MCF 10A (cell line): Measurements from ENCODE around the gene FABP7. TPM values are rescaled to one million over a fixed set of nuclear protein-coding genes. Genes with fewer than 3 reads are reported as not detected.
A peak's percentile ranks its signal among the peaks of the same experiment; 100 is the strongest.

Source experiments
- BruUV-seq: library from RNA; stranded (reverse); fragments of 400-500 nt; replicated peaks from 2 replicates; lab custom pipeline; 2021; lab: Mats Ljungman, UMichigan
- CTCF ChIA-PET: fragments of 300-600 bp; sonication (Branson Sonifier 250); formaldehyde crosslinking; extraction: SDS; loops from one replicate; lab custom pipeline; 2021; ENCODE audit warnings: antibody characterized with exemption, inconsistent platforms; lab: Yijun Ruan, JAX
- POLR2A ChIA-PET: fragments of 300-600, 350-650 bp; sonication (Branson Sonifier 250); formaldehyde crosslinking; extraction: SDS; loops from one replicate; lab custom pipeline; 2020; ENCODE audit warnings: antibody characterized with exemption, inconsistent platforms; lab: Yijun Ruan, JAX
- DNase-seq: peaks from one replicate; pipeline ENCODE4 v3.0.0-alpha.2; 2018; ENCODE audit not compliant: unreplicated experiment
- H3K27ac Mint-ChIP-seq: one replicate; pipeline ENCODE4 v1.8.0; 2022; ENCODE audit warnings: mild to moderate bottlenecking, low read depth, mixed read lengths; ENCODE audit not compliant: unreplicated experiment
- H3K27me3 Mint-ChIP-seq: one replicate; pipeline ENCODE4 v1.8.0; 2022; ENCODE audit warnings: mixed read lengths; ENCODE audit not compliant: insufficient read depth, unreplicated experiment
- H3K36me3 Mint-ChIP-seq: one replicate; pipeline ENCODE4 v1.8.0; 2022; ENCODE audit warnings: mild to moderate bottlenecking, moderate library complexity, mixed read lengths; ENCODE audit not compliant: insufficient read depth, unreplicated experiment
- H3K4me1 Mint-ChIP-seq: one replicate; pipeline ENCODE4 v1.8.0; 2022; ENCODE audit warnings: mixed read lengths; ENCODE audit not compliant: insufficient read depth, unreplicated experiment
- H3K4me3 Mint-ChIP-seq: one replicate; pipeline ENCODE4 v1.8.0; 2022; ENCODE audit warnings: mild to moderate bottlenecking, moderate library complexity, mixed read lengths; ENCODE audit not compliant: unreplicated experiment
- H3K9me3 Mint-ChIP-seq: one replicate; pipeline ENCODE4 v1.8.0; 2022; ENCODE audit warnings: mixed read lengths; ENCODE audit not compliant: unreplicated experiment
- CTCF ChIP-seq: fragments of 200-600 bp; IDR thresholded peaks from one replicate; pipeline ENCODE4 v1.8.0; 2022; ENCODE audit warnings: antibody characterized with exemption, mild to moderate bottlenecking; ENCODE audit not compliant: unreplicated experiment
- intact Hi-C: fragments of 100-400 bp; cut with micrococcal nuclease; formaldehyde crosslinking; loops from 2 replicates; pipeline ENCODE4 v1.14.1; 2022
- total RNA-seq: library from RNA; stranded (reverse); gene quantifications from 2 replicates; pipeline ENCODE4 v1.2.3, GENCODE V29; 2022

The FABP7 gene
- total RNA-seq, 1 experiment from 2014 or later: not detected

GRCh38 chr6:122789182-122790027 lies 9.9 kb downstream of the FABP7 start, which contains the start of gene SMPDL3A:
Gene SMPDL3A, plus strand, starts transcription at chr6:122789258. Its CDS starts 89 bp downstream, at chr6:122789347.
- POLR2A ChIA-PET: interaction anchor here (0.5 to 5.3 kb wide), 24 partner anchors 9 to 1446 kb away, joined by 3 to 202 read pairs (median 5); partner anchors contain the start of genes FABP7 and SERINC1
- BruUV-seq: TSS peak; percentile 65
- Mint-ChIP-seq H3K36me3 (no peaks in the 10 kb centered on the region), H3K9me3 (no peaks in the 10 kb centered on the region), H3K4me3 (peak within 1 kb of the TSS; percentile 87), H3K27me3 (no peaks in the 10 kb centered on the region), H3K27ac (peak within 1 kb of the TSS; percentile 80), H3K4me1 (peaks cover 15% of the 10 kb centered on the region)
- CTCF ChIA-PET: interaction anchor here (0.6 to 5.6 kb wide), 26 partner anchors 10 to 260 kb away, joined by 3 to 54 read pairs (median 4); partner anchors contain the start of gene FABP7
- peak; percentile 35 for TF ChIP-seq CTCF
- DNase-seq: peak; percentile 66
- intact Hi-C loops: loop anchor here (1.0 to 2.0 kb wide), 3 partner anchors 11 to 59 kb away; no protein-coding TSS in a partner anchor

GRCh38 chr6:122790028-122790422 lies 10.5 kb downstream of the FABP7 start:
- TF ChIP-seq CTCF: no peak
- no peak for DNase-seq
- peak overlapping the region; percentile 80 for H3K27ac Mint-ChIP-seq
- H3K27me3 Mint-ChIP-seq: no peaks in the 10 kb centered on the region
- ChIA-PET POLR2A (interaction anchor here (0.7 to 5.3 kb wide), 20 partner anchors 8 to 319 kb away, joined by 3 to 202 read pairs (median 6); partner anchors contain the start of genes FABP7 and SERINC1), CTCF (interaction anchor here (0.6 to 5.6 kb wide), 19 partner anchors 9 to 167 kb away, joined by 3 to 54 read pairs (median 4); no protein-coding TSS in a partner anchor)
- peak overlapping the region; percentile 87 for H3K4me3 Mint-ChIP-seq
- H3K4me1 Mint-ChIP-seq: peaks cover 15% of the 10 kb centered on the region
- no peaks in the 10 kb centered on the region for H3K36me3 Mint-ChIP-seq
- H3K9me3 Mint-ChIP-seq: no peaks in the 10 kb centered on the region
- no TSS peak for BruUV-seq
- intact Hi-C loops: no loop called here

GRCh38 chr6:122790423-122791309 lies 11.2 kb downstream of the FABP7 start:
- intact Hi-C loops: no loop called here
- Mint-ChIP-seq H3K4me3 (peak overlapping the region; percentile 87), H3K4me1 (peaks cover 15% of the 10 kb centered on the region), H3K9me3 (no peaks in the 10 kb centered on the region), H3K27ac (peak overlapping the region; percentile 80), H3K36me3 (no peaks in the 10 kb centered on the region), H3K27me3 (no peaks in the 10 kb centered on the region)
- TSS peak; percentile 35 for BruUV-seq
- POLR2A ChIA-PET: interaction anchor here (0.9 to 5.3 kb wide), 8 partner anchors 9 to 319 kb away, joined by 3 to 202 read pairs (median 16); partner anchors contain the start of gene SERINC1
- CTCF ChIA-PET: interaction anchor here (0.6 to 5.6 kb wide), 13 partner anchors 9 to 530 kb away, joined by 3 to 54 read pairs (median 3); no protein-coding TSS in a partner anchor
- TF ChIP-seq CTCF: no peak
- DNase-seq: peak; percentile 28
